Testis (tissue), 3 donors: ENCODE measurements around the gene MRGPRD. TPM values are rescaled to one million over a fixed set of nuclear protein-coding genes. Genes with fewer than 3 reads are reported as not detected.

ENCODE experiments used
- DNase-seq: peaks from one replicate; pipeline ENCODE4 v3.0.0-alpha.2; 2019
- H3K27ac ChIP-seq, 2 donors: fragments of 200-600 bp; sonication (generic); one replicate each; pipeline ENCODE4 v1.5.1; 2019
- H3K27me3 ChIP-seq: fragments of 200-600 bp; sonication (generic); one replicate; pipeline ENCODE4 v1.5.1; 2019
- H3K36me3 ChIP-seq: fragments of 200-600 bp; sonication (generic); one replicate; pipeline ENCODE4 v1.5.1; 2017; ENCODE audit warnings: low read depth; ENCODE audit errors: missing control alignments
- H3K4me1 ChIP-seq: fragments of 200-600 bp; sonication (generic); one replicate; pipeline ENCODE4 v1.5.1; 2019
- H3K4me3 ChIP-seq, 2 donors: fragments of 200-600 bp; sonication (generic); one replicate each; pipeline ENCODE4 v1.5.1; 2017 to 2019
- H3K9me3 ChIP-seq: fragments of 200-600 bp; sonication (generic); one replicate; pipeline ENCODE4 v1.5.1; 2017
- CTCF ChIP-seq, 3 experiments: fragments of 450-650 bp in 2 of 3; fragments of 200-600 bp in 1 of 3; sonication (generic) in 1 of 3; IDR thresholded peaks; one replicate each; pipeline ENCODE4 v1.5.1; 2016 to 2019; ENCODE audit warnings: antibody characterized with exemption in 3 of 3, mild to moderate bottlenecking in 2 of 3, moderate library complexity in 1 of 3
- POLR2A ChIP-seq: fragments of 450-650 bp; IDR thresholded peaks from one replicate; pipeline ENCODE4 v1.6.1; 2017; ENCODE audit warnings: antibody characterized with exemption, mild to moderate bottlenecking, moderate library complexity
- WGBS, 2 donors: methylation state at CpG; one replicate each; pipeline ENCODE4 v1.1.5; 2018; 5-methylcytosine and 5-hydroxymethylcytosine counted together
- intact Hi-C: fragments of 100-400 bp; cut with DNase I; formaldehyde crosslinking; loops from one replicate; pipeline ENCODE4 v1.15.1; 2023; ENCODE audit warnings: low total_unique reads
- polyA plus RNA-seq: library from polyadenylated mRNA; stranded (reverse); fragments of 350-450 nt; fragmentation: Illumina TruSeq; extraction: RNeasy Lipid Tissue Mini Kit (QIAGEN cat#74804); gene quantifications from one replicate; pipeline ENCODE4 v1.2.3, GENCODE V29; 2014; ENCODE audit warnings: low read depth, low replicate concordance; ENCODE audit not compliant: insufficient read depth
- total RNA-seq, 2 donors: library from RNA; depleted of rRNA; stranded (reverse); fragments of >200 nt; gene quantifications; one replicate each; pipeline ENCODE4 v1.2.3, GENCODE V29; 2016

MRGPRD gene
- total and polyA plus RNA-seq, 3 donors from 2014 or later: not detected

- H3K27ac ChIP-seq: peak overlapping the region; percentile 88 to 94
- H3K9me3 ChIP-seq: no peaks in the 10 kb centered on the region
- DNase-seq: peak; percentile 80
- intact Hi-C loops: no loop called here
- WGBS, 2 donors: 33 to 48% methylated on average over 26 to 28 of the region's 28 CpGs
- peak overlapping the region in 1 of 2 donors; percentile 56 for H3K4me3 ChIP-seq
- H3K27me3 ChIP-seq: no peaks in the 10 kb centered on the region
- peaks cover 25% of the 10 kb centered on the region for H3K4me1 ChIP-seq
- H3K36me3 ChIP-seq: no peaks in the 10 kb centered on the region
- TF ChIP-seq CTCF (IDR thresholded peaks at IDR 0.05) (no peak), POLR2A (no peak)
Measured at GRCh38 chr11:69014084-69014851, 33.5 kb upstream of the MRGPRD start.

- Histone ChIP-seq H3K9me3 (no peaks in the 10 kb centered on the region), H3K4me1 (peaks cover 34% of the 10 kb centered on the region), H3K27ac (peak within 1 kb of the TSS; percentile 88 to 94), H3K27me3 (no peaks in the 10 kb centered on the region), H3K36me3 (no peaks in the 10 kb centered on the region), H3K4me3 (peak within 1 kb of the TSS; percentile 54 to 56)
- TF ChIP-seq POLR2A (no peak), CTCF (IDR thresholded peaks at IDR 0.05) (peak in 1 of 3 experiments; percentile 43)
- intact Hi-C loops: no loop called here
- peak; percentile 88 for DNase-seq
- 19 to 31% methylated on average over 23 to 42 of the region's 43 CpGs for WGBS, 2 donors
Measured at GRCh38 chr11:69013009-69013951, 32.5 kb upstream of the MRGPRD start, which contains the start of gene MRGPRF. TSS of gene MRGPRF (minus strand) at chr11:69013246. CDS start at chr11:69009901, 3,345 bp downstream.

GRCh38 chr11:69012092-69013008 is 31.6 kb upstream of the MRGPRD start:
- H3K9me3 ChIP-seq: no peaks in the 10 kb centered on the region
- DNase-seq: no peak
- peak overlapping the region; percentile 54 to 56 for H3K4me3 ChIP-seq
- no peaks in the 10 kb centered on the region for H3K36me3 ChIP-seq
- peaks cover 35% of the 10 kb centered on the region for H3K4me1 ChIP-seq
- H3K27me3 ChIP-seq: no peaks in the 10 kb centered on the region
- peak overlapping the region; percentile 88 to 94 for H3K27ac ChIP-seq
- intact Hi-C loops: no loop called here
- WGBS, 2 donors: 49 to 51% methylated on average over 12 to 21 of the region's 21 CpGs
- no peak for TF ChIP-seq POLR2A
- TF ChIP-seq CTCF (IDR thresholded peaks at IDR 0.05): no peak

- H3K4me3 ChIP-seq: peak overlapping the region; percentile 54 to 56
- peaks cover 35% of the 10 kb centered on the region for H3K4me1 ChIP-seq
- intact Hi-C loops: no loop called here
- H3K27me3 ChIP-seq: no peaks in the 10 kb centered on the region
- peak overlapping the region; percentile 88 to 94 for H3K27ac ChIP-seq
- H3K36me3 ChIP-seq: no peaks in the 10 kb centered on the region
- no peak for DNase-seq
- TF ChIP-seq CTCF (IDR thresholded peaks at IDR 0.05) (no peak), POLR2A (no peak)
- no peaks in the 10 kb centered on the region for H3K9me3 ChIP-seq
- 39 to 59% methylated on average over 9 of the region's 9 CpGs for WGBS, 2 donors
Measured at GRCh38 chr11:69011624-69012091, 30.9 kb upstream of the MRGPRD start.
